Liver (tissue), 9 donors: ENCODE data around the gene ANXA6. TPM values are rescaled to one million over a fixed set of nuclear protein-coding genes. Genes with fewer than 3 reads are reported as not detected.

ENCODE experiments used
- DNase-seq: peaks from one replicate; pipeline ENCODE4 v3.0.0-alpha.2; 2017; ENCODE audit warnings: low spot score
- H3K27ac ChIP-seq, 2 donors: one replicate each; pipeline ENCODE4 v1.7.0; 2013; ENCODE audit warnings: inconsistent platforms in 2 of 2, low read length in 2 of 2, control low read depth in 1 of 2, low read depth in 1 of 2, mild to moderate bottlenecking in 1 of 2
- H3K27me3 ChIP-seq, 4 donors: one replicate each; pipeline versions ENCODE4 v1.6.1 to v1.7.0; 2013; ENCODE audit warnings: low read length in 3 of 4, inconsistent platforms in 1 of 4, mild to moderate bottlenecking in 1 of 4, moderate library complexity in 1 of 4; ENCODE audit not compliant: control insufficient read depth in 4 of 4, insufficient read depth in 4 of 4
- H3K36me3 ChIP-seq, 4 donors: one replicate each; pipeline versions ENCODE4 v1.6.1 to v1.7.0; 2013; ENCODE audit warnings: low read length in 3 of 4, mild to moderate bottlenecking in 3 of 4, low read depth in 1 of 4, moderate library complexity in 1 of 4; ENCODE audit not compliant: control insufficient read depth in 4 of 4, insufficient read depth in 3 of 4
- H3K4me1 ChIP-seq, 4 donors: one replicate each; pipeline versions ENCODE4 v1.6.1 to v1.7.0; 2013; ENCODE audit warnings: low read length in 3 of 4, mild to moderate bottlenecking in 3 of 4, moderate library complexity in 1 of 4; ENCODE audit not compliant: control insufficient read depth in 4 of 4, insufficient read depth in 4 of 4
- H3K4me3 ChIP-seq, 3 donors: one replicate each; pipeline versions ENCODE4 v1.6.1 to v1.7.0; 2013; ENCODE audit warnings: low read length in 3 of 3, control low read depth in 1 of 3, low read depth in 1 of 3, mild to moderate bottlenecking in 1 of 3
- H3K9ac ChIP-seq, 2 donors: one replicate each; pipeline ENCODE4 v1.7.0; 2013; ENCODE audit warnings: low read length in 2 of 2, mild to moderate bottlenecking in 2 of 2, moderate library complexity in 2 of 2, control low read depth in 1 of 2, low read depth in 1 of 2
- H3K9me3 ChIP-seq, 4 donors: one replicate each; pipeline versions ENCODE4 v1.6.1 to v1.7.0; 2013; ENCODE audit warnings: low read length in 3 of 4; ENCODE audit not compliant: control insufficient read depth in 4 of 4
- ATF3 ChIP-seq: IDR thresholded peaks from 2 replicates; pipeline ENCODE4 v1.6.1; 2016; ENCODE audit warnings: antibody characterized with exemption
- EGR1 ChIP-seq, 2 donors: IDR thresholded peaks; 2 replicates each; pipeline ENCODE4 v1.6.1; 2016 to 2018; ENCODE audit warnings: antibody characterized with exemption in 2 of 2, low read depth in 2 of 2
- FOXA1 ChIP-seq: IDR thresholded peaks from 2 replicates; pipeline ENCODE4 v1.6.1; 2016; ENCODE audit warnings: antibody characterized with exemption
- FOXA2 ChIP-seq: IDR thresholded peaks from 2 replicates; pipeline ENCODE4 v1.6.1; 2016; ENCODE audit warnings: antibody characterized with exemption
- GABPA ChIP-seq, 2 donors: IDR thresholded peaks in 1 of 2; conservative IDR thresholded peaks in 1 of 2; 2 replicates each; pipeline ENCODE4 v1.6.1; 2016; ENCODE audit warnings: antibody characterized with exemption in 2 of 2, mild to moderate bottlenecking in 1 of 2, moderate library complexity in 1 of 2
- HNF4A ChIP-seq, 2 donors: conservative IDR thresholded peaks; 2 replicates each; pipeline ENCODE4 v1.6.1; 2016; ENCODE audit warnings: antibody characterized with exemption in 2 of 2, mild to moderate bottlenecking in 2 of 2
- HNF4G ChIP-seq: IDR thresholded peaks from 2 replicates; pipeline ENCODE4 v1.6.1; 2016; ENCODE audit warnings: antibody characterized with exemption
- JUND ChIP-seq, 2 donors: IDR thresholded peaks; 2 replicates each; pipeline ENCODE4 v1.6.1; 2016; ENCODE audit warnings: antibody characterized with exemption in 2 of 2
- NR2F2 ChIP-seq: IDR thresholded peaks from 2 replicates; pipeline ENCODE4 v1.6.1; 2016; ENCODE audit warnings: antibody characterized with exemption
- RAD21 ChIP-seq, 2 donors: IDR thresholded peaks; 2 replicates each; pipeline ENCODE4 v1.6.1; 2016; ENCODE audit warnings: antibody characterized with exemption in 2 of 2, mild to moderate bottlenecking in 2 of 2
- RXRA ChIP-seq, 2 donors: IDR thresholded peaks; 2 replicates each; pipeline ENCODE4 v1.6.1; 2017 to 2018; ENCODE audit warnings: antibody characterized with exemption in 2 of 2, mild to moderate bottlenecking in 1 of 2
- SP1 ChIP-seq: IDR thresholded peaks from 2 replicates; pipeline ENCODE4 v1.6.1; 2018; ENCODE audit warnings: antibody characterized with exemption, mild to moderate bottlenecking
- TAF1 ChIP-seq: conservative IDR thresholded peaks from 2 replicates; pipeline ENCODE4 v1.6.1; 2016; ENCODE audit warnings: antibody characterized with exemption, mild to moderate bottlenecking
- YY1 ChIP-seq: IDR thresholded peaks from 2 replicates; pipeline ENCODE4 v1.6.1; 2016; ENCODE audit warnings: antibody characterized with exemption, mild to moderate bottlenecking
- ZBTB33 ChIP-seq: IDR thresholded peaks from 2 replicates; pipeline ENCODE4 v1.6.1; 2016; ENCODE audit warnings: antibody characterized with exemption
- WGBS: extraction: QIAGEN DNeasy Blood & Tissue Kit; methylation state at CpG from one replicate; pipeline ENCODE4 v1.1.7; 2013; 5-methylcytosine and 5-hydroxymethylcytosine counted together
- polyA plus RNA-seq, 2 donors: library from polyadenylated mRNA; stranded (reverse) in 1 of 2; unstranded in 1 of 2; fragments of 200-250 nt in 1 of 2; fragments of >200 nt in 1 of 2; fragmentation: Nextera tagmentation in 1 of 2; extraction: Ambion mirVana in 1 of 2; gene quantifications; one replicate each; pipeline versions ENCODE4 v1.2.1 to v1.2.3, GENCODE V29; 2013 to 2015
- total RNA-seq, 2 donors: library from RNA; depleted of rRNA; stranded (reverse); fragments of >200 nt; gene quantifications; one replicate each; pipeline ENCODE4 v1.2.3, GENCODE V29; 2014
- TF ChIP-seq, protein P1 (sequence below): fragments of 150-350 bp; IDR thresholded peaks from 2 replicates; pipeline ENCODE4 v1.5.1; 2017; ENCODE audit warnings: improper control_type of control experiment, low read depth, low read length; ENCODE audit not compliant: missing input control
- TF ChIP-seq, protein P2 (sequence below): IDR thresholded peaks from 2 replicates; pipeline ENCODE4 v1.6.1; 2016; ENCODE audit warnings: antibody characterized with exemption, mild to moderate bottlenecking
- TF ChIP-seq, protein P3 (sequence below): IDR thresholded peaks from 2 replicates; pipeline ENCODE4 v1.6.1; 2016; ENCODE audit warnings: antibody characterized with exemption
- donor health status: healthy.
- donor health status: healthy.
- donor health status: healthy.
- donor health status: healthy.
- donor health status: healthy.

ANXA6 gene
- total and polyA plus RNA-seq, 4 donors = 52.7 to 215 (median 126) TPM

DNA sequence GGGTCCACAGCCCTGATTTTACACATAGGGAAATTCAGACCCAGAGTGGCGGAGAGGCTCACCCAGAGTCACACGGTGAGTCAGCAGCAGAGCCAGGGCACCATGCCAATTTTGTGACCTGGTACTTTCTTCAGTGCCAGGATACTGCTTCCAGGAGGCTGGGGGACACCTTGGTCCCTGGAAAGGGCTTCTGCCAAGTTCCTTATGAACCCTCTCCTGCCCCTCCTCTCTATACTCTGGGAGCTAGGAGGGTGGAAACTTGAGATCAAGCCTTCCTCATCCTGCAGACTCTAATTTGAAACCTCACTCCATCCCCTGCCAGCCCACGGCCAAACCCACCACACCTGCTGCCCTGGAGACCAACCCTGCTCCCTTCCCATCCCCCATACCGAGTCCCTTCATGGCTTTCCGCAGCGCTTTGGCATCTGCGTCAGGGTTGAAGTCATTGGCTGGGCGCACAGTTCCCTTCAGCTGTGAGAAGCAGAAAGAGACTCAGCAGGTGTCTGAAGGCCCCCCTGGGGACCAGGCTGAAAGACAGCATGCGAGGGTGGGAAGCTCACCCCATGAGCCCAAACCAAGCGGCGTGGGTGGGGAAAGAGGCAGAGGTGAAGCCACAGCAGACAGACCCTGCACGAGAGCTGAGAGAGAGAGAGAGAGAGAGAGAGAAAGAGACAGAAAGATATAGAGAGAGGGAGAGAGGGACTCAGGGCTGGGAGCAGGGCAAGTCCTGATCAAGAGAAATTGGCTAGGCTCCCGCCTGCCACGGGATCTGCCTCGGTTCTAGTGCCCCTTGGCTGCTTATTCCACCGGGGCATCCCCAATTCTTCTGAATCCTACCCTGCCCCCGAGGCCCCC lies 33.5 kb downstream of the ANXA6 start:
- no peak overlapping the region for H3K9ac ChIP-seq
- H3K4me1 ChIP-seq = peaks cover 0 to 7% (median 2%) of the 10 kb centered on the region in 4 donors
- WGBS = 75% methylated on average over 17 of the region's 17 CpGs
- no peaks in the 10 kb centered on the region for H3K27me3 ChIP-seq
- TF ChIP-seq HNF4A (conservative IDR thresholded peaks at IDR 0.05) = peak in 1 of 2 donors; percentile 23
- TF ChIP-seq YY1 = no peak
- TF ChIP-seq FOXA1 = no peak
- TF ChIP-seq HNF4G = no peak
- TF ChIP-seq RAD21 (IDR thresholded peaks at IDR 0.05) = no peak
- TF ChIP-seq EGR1 (IDR thresholded peaks at IDR 0.05; ENCODE audit: low read depth in 2 of 2) = no peak
- TF ChIP-seq NR2F2 = no peak
- TF ChIP-seq ZBTB33 = no peak
- TF ChIP-seq, protein P1, sequence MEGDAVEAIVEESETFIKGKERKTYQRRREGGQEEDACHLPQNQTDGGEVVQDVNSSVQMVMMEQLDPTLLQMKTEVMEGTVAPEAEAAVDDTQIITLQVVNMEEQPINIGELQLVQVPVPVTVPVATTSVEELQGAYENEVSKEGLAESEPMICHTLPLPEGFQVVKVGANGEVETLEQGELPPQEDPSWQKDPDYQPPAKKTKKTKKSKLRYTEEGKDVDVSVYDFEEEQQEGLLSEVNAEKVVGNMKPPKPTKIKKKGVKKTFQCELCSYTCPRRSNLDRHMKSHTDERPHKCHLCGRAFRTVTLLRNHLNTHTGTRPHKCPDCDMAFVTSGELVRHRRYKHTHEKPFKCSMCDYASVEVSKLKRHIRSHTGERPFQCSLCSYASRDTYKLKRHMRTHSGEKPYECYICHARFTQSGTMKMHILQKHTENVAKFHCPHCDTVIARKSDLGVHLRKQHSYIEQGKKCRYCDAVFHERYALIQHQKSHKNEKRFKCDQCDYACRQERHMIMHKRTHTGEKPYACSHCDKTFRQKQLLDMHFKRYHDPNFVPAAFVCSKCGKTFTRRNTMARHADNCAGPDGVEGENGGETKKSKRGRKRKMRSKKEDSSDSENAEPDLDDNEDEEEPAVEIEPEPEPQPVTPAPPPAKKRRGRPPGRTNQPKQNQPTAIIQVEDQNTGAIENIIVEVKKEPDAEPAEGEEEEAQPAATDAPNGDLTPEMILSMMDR = no peak
- peak in 1 of 2 donors; percentile 6 for TF ChIP-seq RXRA (IDR thresholded peaks at IDR 0.05)
- TF ChIP-seq, protein P2, sequence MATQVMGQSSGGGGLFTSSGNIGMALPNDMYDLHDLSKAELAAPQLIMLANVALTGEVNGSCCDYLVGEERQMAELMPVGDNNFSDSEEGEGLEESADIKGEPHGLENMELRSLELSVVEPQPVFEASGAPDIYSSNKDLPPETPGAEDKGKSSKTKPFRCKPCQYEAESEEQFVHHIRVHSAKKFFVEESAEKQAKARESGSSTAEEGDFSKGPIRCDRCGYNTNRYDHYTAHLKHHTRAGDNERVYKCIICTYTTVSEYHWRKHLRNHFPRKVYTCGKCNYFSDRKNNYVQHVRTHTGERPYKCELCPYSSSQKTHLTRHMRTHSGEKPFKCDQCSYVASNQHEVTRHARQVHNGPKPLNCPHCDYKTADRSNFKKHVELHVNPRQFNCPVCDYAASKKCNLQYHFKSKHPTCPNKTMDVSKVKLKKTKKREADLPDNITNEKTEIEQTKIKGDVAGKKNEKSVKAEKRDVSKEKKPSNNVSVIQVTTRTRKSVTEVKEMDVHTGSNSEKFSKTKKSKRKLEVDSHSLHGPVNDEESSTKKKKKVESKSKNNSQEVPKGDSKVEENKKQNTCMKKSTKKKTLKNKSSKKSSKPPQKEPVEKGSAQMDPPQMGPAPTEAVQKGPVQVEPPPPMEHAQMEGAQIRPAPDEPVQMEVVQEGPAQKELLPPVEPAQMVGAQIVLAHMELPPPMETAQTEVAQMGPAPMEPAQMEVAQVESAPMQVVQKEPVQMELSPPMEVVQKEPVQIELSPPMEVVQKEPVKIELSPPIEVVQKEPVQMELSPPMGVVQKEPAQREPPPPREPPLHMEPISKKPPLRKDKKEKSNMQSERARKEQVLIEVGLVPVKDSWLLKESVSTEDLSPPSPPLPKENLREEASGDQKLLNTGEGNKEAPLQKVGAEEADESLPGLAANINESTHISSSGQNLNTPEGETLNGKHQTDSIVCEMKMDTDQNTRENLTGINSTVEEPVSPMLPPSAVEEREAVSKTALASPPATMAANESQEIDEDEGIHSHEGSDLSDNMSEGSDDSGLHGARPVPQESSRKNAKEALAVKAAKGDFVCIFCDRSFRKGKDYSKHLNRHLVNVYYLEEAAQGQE = no peak
- TF ChIP-seq FOXA2 = no peak
- TF ChIP-seq, protein P3, sequence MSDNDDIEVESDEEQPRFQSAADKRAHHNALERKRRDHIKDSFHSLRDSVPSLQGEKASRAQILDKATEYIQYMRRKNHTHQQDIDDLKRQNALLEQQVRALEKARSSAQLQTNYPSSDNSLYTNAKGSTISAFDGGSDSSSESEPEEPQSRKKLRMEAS = no peak
- TF ChIP-seq TAF1 = no peak
- TF ChIP-seq SP1 = no peak
- TF ChIP-seq ATF3 = no peak
- TF ChIP-seq GABPA (IDR thresholded peaks at IDR 0.05 in 1 of 2, conservative IDR thresholded peaks at IDR 0.05 in 1 of 2) = no peak
- peak in 1 of 2 donors; percentile 35 for TF ChIP-seq JUND (IDR thresholded peaks at IDR 0.05)
- DNase-seq = no peak
- no peaks in the 10 kb centered on the region for H3K9me3 ChIP-seq
- H3K4me3 ChIP-seq = no peak overlapping the region
- peak overlapping the region in 1 of 2 donors; percentile 20 for H3K27ac ChIP-seq
- H3K36me3 ChIP-seq = peaks cover 14 to 74% (median 57%) of the 10 kb centered on the region in 4 donors
